Measurements from ENCODE around the gene PELI3.
"Not testable (repeated sequence)": the region's sequence is repeated elsewhere in the genome, so short reads cannot be mapped to it uniquely, and the experiment has no call there.

PELI3 gene, protein sequence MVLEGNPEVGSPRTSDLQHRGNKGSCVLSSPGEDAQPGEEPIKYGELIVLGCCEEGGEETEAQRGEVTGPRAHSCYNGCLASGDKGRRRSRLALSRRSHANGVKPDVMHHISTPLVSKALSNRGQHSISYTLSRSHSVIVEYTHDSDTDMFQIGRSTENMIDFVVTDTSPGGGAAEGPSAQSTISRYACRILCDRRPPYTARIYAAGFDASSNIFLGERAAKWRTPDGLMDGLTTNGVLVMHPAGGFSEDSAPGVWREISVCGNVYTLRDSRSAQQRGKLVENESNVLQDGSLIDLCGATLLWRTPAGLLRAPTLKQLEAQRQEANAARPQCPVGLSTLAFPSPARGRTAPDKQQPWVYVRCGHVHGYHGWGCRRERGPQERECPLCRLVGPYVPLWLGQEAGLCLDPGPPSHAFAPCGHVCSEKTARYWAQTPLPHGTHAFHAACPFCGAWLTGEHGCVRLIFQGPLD

GRCh38 chr11:66466225-66467033 is at the start of gene PELI3:
Gene PELI3 (plus strand): TSS chr11:66466905. CDS start chr11:66468129, 1,224 bp downstream.
- no peak for FAIRE-seq

DNA sequence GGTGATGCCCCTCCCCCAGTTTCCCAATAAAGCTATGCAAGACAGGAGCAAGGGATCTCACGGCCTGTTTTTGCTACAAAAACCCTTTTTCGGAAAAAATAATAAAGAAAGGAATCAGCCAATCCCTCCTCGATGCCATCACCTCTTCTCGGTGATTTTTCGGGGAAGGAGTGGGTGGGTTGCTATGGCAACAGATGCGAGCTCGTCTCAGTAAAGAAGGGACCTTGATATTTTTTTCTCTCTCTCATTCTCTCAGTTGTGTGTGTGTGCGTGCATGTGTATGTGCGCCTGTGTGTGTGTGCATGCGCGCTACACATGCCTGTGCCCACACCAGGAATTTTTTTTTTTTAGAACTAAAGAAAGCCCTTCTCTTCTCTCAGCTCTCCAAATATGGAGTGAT is 49.7 kb upstream of the PELI3 start:
- no peak for FAIRE-seq

- no peak for FAIRE-seq
Measured at GRCh38 chr11:66418168-66418985, 48.3 kb upstream of the PELI3 start.

DNA sequence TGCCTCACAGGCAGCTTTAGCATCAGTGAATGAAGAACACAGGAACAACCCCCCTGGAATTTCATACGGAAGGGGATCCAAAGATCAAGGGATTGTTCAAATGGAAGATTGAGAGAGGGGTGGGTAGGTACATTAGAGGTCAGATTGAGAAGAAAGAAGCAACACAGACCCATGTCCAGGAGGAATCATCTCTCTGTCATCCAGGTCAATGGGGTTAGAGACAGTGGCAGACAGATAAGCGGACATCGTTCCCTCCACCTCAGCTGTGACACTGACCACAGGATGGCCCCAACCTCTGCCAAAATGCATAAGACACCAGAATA is 47.8 kb upstream of the PELI3 start:
- no peak for FAIRE-seq

DNA sequence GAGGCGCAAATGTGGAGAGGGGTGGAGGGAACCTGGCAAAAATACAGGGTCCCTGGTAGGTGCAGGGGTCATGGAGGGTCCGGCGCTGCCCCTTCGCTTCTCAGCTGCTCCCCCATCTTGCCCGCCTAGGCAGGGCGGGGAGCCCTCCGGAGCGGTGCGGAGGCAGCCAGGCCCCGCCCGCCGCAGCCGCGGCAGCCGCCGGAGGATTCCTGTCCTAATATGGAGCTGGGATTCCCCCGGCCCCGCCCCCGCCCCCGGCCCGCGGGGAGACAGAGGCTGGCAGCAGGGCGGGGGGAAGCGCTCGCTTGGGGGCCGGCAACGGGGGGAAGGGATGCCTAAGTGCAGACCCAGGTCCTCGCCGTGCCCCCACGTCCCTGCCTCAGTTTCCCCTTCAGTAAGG is 46.9 kb upstream of the PELI3 start:
- FAIRE-seq, result no peak

DNA sequence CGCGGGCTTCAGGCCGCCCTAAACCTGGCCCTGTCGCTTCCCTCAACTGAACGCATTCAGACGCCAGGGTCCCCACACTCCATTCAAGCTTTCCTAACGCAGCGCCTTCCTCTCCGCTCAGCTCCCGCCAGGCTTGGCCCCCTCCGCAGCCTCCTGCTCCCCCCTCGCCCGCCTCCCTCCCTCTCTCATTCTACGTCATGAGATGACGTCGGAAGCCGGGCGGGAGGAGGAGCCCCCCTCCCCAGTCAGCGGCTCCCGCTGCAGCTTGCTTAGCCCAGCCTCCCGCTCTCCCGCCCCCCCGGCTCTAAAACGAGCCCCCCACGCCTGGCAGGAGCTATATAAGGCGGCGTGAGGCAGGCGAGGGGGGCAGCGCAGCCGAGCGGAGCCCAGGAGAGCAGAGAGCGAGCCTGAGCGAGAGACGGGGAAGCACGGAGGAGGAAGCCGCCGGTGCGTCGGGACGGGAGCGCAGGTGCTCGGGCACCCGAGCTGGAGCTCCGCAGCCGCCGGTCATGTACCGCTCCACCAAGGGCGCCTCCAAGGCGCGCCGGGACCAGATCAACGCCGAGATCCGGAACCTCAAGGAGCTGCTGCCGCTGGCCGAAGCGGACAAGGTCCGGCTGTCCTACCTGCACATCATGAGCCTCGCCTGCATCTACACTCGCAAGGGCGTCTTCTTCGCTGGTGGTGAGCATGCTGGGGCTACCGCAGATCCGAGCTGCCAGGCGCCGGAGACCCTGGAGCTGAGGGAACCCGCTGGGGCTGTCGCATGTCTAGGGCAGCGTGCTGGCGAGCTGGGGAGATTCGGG is 45.8 kb upstream of the PELI3 start, which contains the start of gene NPAS4:
Gene NPAS4 (plus strand): TSS at position 365 of the 806 bp plus-strand sequence. CDS start 145 bp downstream, at position 510.
- FAIRE-seq, result no peak

- FAIRE-seq, result no peak
Measured at GRCh38 chr11:66421492-66422205, 45.1 kb upstream of the PELI3 start.

- no peak for FAIRE-seq
Measured at GRCh38 chr11:66426314-66426713, 40.4 kb upstream of the PELI3 start.

- FAIRE-seq, result no peak
Measured at GRCh38 chr11:66428933-66429332, 37.8 kb upstream of the PELI3 start.

GRCh38 chr11:66429983-66430602 is 36.6 kb upstream of the PELI3 start:
- FAIRE-seq, result no peak

DNA sequence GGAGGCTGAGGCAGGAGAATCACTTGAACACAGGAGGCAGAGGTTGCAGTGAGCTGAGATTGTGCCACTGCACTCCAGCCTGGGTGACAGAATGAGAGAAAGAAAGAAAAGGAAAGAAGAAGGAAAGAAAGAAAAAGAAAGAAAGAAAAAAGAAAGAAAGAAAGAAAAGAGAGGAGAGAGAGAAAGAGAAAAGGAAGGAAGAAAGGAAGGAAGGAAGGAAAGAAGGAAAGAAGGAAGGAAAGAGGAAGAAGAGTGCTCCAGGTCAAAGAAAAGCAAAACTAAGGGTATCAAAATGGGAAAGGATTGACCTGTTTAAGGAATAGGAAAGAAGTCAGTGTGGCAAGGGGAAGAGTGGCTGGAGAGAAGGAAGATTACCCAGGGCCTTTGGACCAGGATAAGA is 35.4 kb upstream of the PELI3 start:
- not testable (repeated sequence) for FAIRE-seq

GRCh38 chr11:66431871-66432329 is 34.8 kb upstream of the PELI3 start:
- not testable (repeated sequence) for FAIRE-seq

DNA sequence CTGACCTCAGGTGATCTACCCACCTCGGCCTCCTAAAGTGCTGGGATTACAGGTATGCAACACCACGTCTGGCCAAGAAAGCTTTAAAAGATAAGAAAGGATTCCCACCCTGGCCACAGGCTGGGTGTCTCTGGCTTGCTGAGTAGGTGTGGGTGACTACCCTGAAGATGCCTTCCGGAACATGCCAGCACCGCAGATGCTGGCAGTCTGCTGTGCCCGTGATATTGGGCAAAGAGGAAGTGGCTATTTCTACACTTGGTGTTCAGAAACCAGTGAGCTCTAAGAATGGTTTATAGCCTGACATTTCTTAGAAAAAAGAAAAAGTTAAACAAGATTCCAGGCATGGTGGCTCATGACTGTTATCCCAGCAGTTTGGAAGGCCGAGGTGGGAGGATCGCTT is 34.1 kb upstream of the PELI3 start:
- no peak for FAIRE-seq

GRCh38 chr11:66437979-66438503 is 28.7 kb upstream of the PELI3 start:
- no peak for FAIRE-seq

- no peak for FAIRE-seq
Measured at GRCh38 chr11:66438504-66439466, 27.9 kb upstream of the PELI3 start, which contains the start of gene MRPL11. Gene MRPL11 (minus strand): TSS chr11:66438848. CDS start chr11:66438754, 94 bp downstream.

- not testable (repeated sequence) for FAIRE-seq
Measured at GRCh38 chr11:66440101-66440939, 26.4 kb upstream of the PELI3 start.

DNA sequence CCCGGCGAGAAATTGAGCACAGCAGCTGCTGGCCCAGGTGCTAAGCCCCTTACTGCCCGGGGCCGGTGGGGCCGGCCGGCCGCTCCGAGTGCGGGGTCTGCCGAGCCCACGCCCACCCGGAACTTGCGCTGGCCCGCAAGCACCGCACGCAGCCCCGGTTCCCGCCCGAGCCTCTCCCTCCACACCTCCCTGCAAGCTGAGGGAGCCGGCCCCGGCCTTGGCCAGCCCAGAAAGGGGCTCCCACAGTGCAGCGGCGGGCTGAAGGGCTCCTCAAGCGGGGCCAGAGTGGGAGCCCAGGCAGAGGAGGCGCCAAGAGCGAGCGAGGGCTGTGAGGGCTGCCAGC is 25.8 kb upstream of the PELI3 start:
- not testable (repeated sequence) for FAIRE-seq

DNA sequence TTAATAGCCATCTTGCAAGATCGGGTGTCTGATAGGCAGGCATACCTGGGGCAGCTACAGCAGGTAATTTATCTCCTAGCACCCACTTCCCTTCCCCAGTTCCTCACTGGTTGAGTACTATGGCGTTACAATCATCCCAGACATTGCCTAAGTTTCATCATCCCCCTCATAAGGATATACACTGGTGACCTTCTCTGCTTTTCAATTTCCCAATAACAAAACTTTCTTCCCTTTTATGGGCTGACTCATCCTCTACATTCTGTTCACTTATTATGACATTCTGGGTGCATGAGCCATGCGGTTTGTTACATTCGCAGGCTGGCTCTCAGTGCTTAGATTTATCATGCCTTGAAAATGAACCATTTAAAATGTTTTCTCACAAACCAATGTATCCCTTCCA is 23.1 kb upstream of the PELI3 start:
- FAIRE-seq, result no peak

All from colon (tissue), 2 donors.